GM12874 (cell line): ENCODE data around the gene FARS2.

ENCODE experiments used
- CTCF ChIP-seq: IDR thresholded peaks from 2 replicates; pipeline ENCODE4 v1.5.1; 2011; ENCODE audit warnings: low read depth, mild to moderate bottlenecking, control low read depth, low read length, moderate library complexity; ENCODE audit not compliant: insufficient read depth

FARS2 gene

GRCh38 chr6:5580736-5581581 is 319.6 kb downstream of the FARS2 start:
- TF ChIP-seq CTCF = no peak

GRCh38 chr6:5582762-5583161 is 321.4 kb downstream of the FARS2 start:
- 0 out of 2 replicates have a peak, but pooled peaks have one; percentile 3 for TF ChIP-seq CTCF

- no peak for TF ChIP-seq CTCF
Observed at GRCh38 chr6:5583528-5583927, 322.2 kb downstream of the FARS2 start.

- no peak for TF ChIP-seq CTCF
Observed at GRCh38 chr6:5584078-5584482, 322.8 kb downstream of the FARS2 start.

GRCh38 chr6:5587648-5588047 is 326.3 kb downstream of the FARS2 start:
- no peak for TF ChIP-seq CTCF

GRCh38 chr6:5589422-5590141 is 328.3 kb downstream of the FARS2 start:
- no peak for TF ChIP-seq CTCF

- no peak for TF ChIP-seq CTCF
Observed at GRCh38 chr6:5590187-5590586, 328.9 kb downstream of the FARS2 start.
